Keratinocyte (primary cell): Measurements from ENCODE around the gene TARBP2. TPM values are rescaled to one million over a fixed set of nuclear protein-coding genes. Genes with fewer than 3 reads are reported as not detected.

Source experiments
- DNase-seq: peaks from one replicate; pipeline ENCODE4 v3.0.0-alpha.2; 2011; ENCODE audit warnings: low read depth, missing footprints, low spot score
- FAIRE-seq: peaks from 2 replicates; lab custom pipeline; 2011; peaks lifted over from hg19 to GRCh38; lab: Jason Lieb, UNC
- H2AFZ ChIP-seq: 2 replicates; pipeline ENCODE4 v1.6.0; 2012; ENCODE audit warnings: low read length, control low read depth, inconsistent platforms; ENCODE audit not compliant: control insufficient read depth
- H3K27ac ChIP-seq: 2 replicates; pipeline ENCODE4 v1.5.1; 2011; ENCODE audit warnings: low read length; ENCODE audit not compliant: control insufficient read depth, insufficient read depth
- H3K27me3 ChIP-seq: 3 replicates; pipeline ENCODE4 v1.6.0; 2011; ENCODE audit warnings: low read length; ENCODE audit not compliant: control insufficient read depth, insufficient read depth; ENCODE audit errors: extremely low read depth
- H3K36me3 ChIP-seq, 2 experiments: 2 replicates in 1 of 2; 3 replicates in 1 of 2; pipeline ENCODE4 v1.5.1; 2011; ENCODE audit warnings: low read length in 2 of 2, mild to moderate bottlenecking in 1 of 2; ENCODE audit not compliant: control insufficient read depth in 2 of 2, insufficient read depth in 2 of 2; ENCODE audit errors: extremely low read depth in 1 of 2
- H3K4me1 ChIP-seq: 3 replicates; pipeline ENCODE4 v1.5.1; 2011; ENCODE audit warnings: low read length; ENCODE audit not compliant: control insufficient read depth, insufficient read depth; ENCODE audit errors: extremely low read depth
- H3K4me2 ChIP-seq: 3 replicates; pipeline ENCODE4 v1.6.0; 2011; ENCODE audit warnings: low read depth, low read length; ENCODE audit not compliant: control insufficient read depth, insufficient read depth; ENCODE audit errors: extremely low read depth
- H3K4me3 ChIP-seq, 3 experiments: fragments of 200-600 bp in 1 of 3; sonication (generic) in 1 of 3; 2 replicates in 2 of 3; 3 replicates in 1 of 3; pipeline ENCODE4 v1.5.1; 2011 to 2016; ENCODE audit warnings: low read length in 3 of 3, mild to moderate bottlenecking in 3 of 3, control low read depth in 2 of 3, inconsistent platforms in 1 of 3, low read depth in 1 of 3, mixed read lengths in 1 of 3, mixed run types in 1 of 3, moderate library complexity in 1 of 3; ENCODE audit not compliant: control insufficient read depth in 2 of 3, insufficient read depth in 2 of 3; ENCODE audit errors: extremely low read depth in 1 of 3
- H3K79me2 ChIP-seq: 2 replicates; pipeline ENCODE4 v1.6.0; 2012; ENCODE audit warnings: low read length; ENCODE audit not compliant: control insufficient read depth, insufficient read depth
- H3K9ac ChIP-seq: 3 replicates; pipeline ENCODE4 v1.6.0; 2011; ENCODE audit warnings: low read length; ENCODE audit not compliant: control insufficient read depth, insufficient read depth; ENCODE audit errors: extremely low read depth
- H3K9me1 ChIP-seq: 3 replicates; pipeline ENCODE4 v1.6.0; 2011; ENCODE audit warnings: low read length; ENCODE audit not compliant: control insufficient read depth, insufficient read depth; ENCODE audit errors: extremely low read depth
- H3K9me3 ChIP-seq: 2 replicates; pipeline ENCODE4 v1.5.1; 2012; ENCODE audit warnings: low read depth, low read length; ENCODE audit not compliant: control insufficient read depth
- H4K20me1 ChIP-seq: 3 replicates; pipeline ENCODE4 v1.6.0; 2011; ENCODE audit warnings: low read length; ENCODE audit not compliant: control insufficient read depth, insufficient read depth; ENCODE audit errors: extremely low read depth
- EZH2 ChIP-seq: IDR thresholded peaks from one replicate; pipeline ENCODE4 v1.6.1; 2012; ENCODE audit warnings: inconsistent platforms, mild to moderate bottlenecking, low read length, moderate library complexity
- dilution Hi-C: fragments of 300-500 bp; cut with MboI; formaldehyde crosslinking; loops from one replicate; pipeline ENCODE4 v1.7.0; 2020; ENCODE audit warnings: low sequenced_read_pairs; ENCODE audit not compliant: extremely low pct_ligation_motif_present
- polyA plus RNA-seq, 5 experiments: library from polyadenylated mRNA; depleted of rRNA in 3 of 5; stranded (reverse) in 3 of 5; stranded (forward) in 1 of 5; unstranded in 1 of 5; fragments of >200 nt; gene quantifications; 1 replicate in 1 of 5; 2 replicates in 3 of 5; 3 replicates in 1 of 5; pipeline versions ENCODE4 v1.2.1 to v1.2.3, GENCODE V29; 2011 to 2012; ENCODE audit warnings: missing spikeins in 2 of 5, low read depth in 1 of 5, low replicate concordance in 1 of 5
- TF ChIP-seq, protein P1 (sequence below), 3 experiments: IDR thresholded peaks in 1 of 3; conservative IDR thresholded peaks in 1 of 3; optimal IDR thresholded peaks in 1 of 3; 2 replicates in 2 of 3; 3 replicates in 1 of 3; pipeline versions ENCODE3 to v1.5.1; 2011; ENCODE audit warnings: low read length in 3 of 3, mild to moderate bottlenecking in 3 of 3, moderate library complexity in 2 of 3, control low read depth in 1 of 3, inconsistent platforms in 1 of 3; ENCODE audit not compliant: insufficient read depth in 2 of 3; ENCODE audit errors: extremely low read depth in 1 of 3

TARBP2 gene
- polyA plus RNA-seq, 1 donor (not counting 4 experiments of a cell fraction or from before 2014, with no cell fraction given): 21.0 TPM

DNA sequence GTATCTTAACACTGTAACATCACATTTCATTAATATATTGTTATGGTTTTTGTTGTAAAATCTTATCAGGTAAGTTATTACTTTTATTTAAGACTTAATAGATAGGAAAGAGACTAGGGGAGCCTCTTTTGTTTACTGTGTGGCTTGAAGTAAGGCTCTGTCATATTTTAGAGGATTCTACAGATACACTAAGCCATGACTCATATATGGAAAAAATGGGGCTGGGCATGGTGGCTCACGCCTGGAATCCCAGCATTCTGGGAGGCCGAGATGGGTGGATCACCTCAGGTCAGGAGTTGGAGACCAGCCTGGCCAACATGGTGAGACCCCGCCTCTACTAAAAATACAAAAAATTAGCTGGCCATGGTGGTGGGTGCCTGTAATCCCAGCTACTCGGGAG lies 29.8 kb downstream of the TARBP2 start:
- Histone ChIP-seq H4K20me1 (no peaks in the 10 kb centered on the region), H3K4me3 (no peak overlapping the region), H3K9me1 (no peaks in the 10 kb centered on the region), H3K27ac (peak overlapping the region; percentile 20), H3K9me3 (no peaks in the 10 kb centered on the region), H3K79me2 (no peaks in the 10 kb centered on the region), H3K4me1 (peaks cover 2% of the 10 kb centered on the region), H3K27me3 (no peaks in the 10 kb centered on the region), H3K9ac (no peak overlapping the region), H3K36me3 (peaks cover 7 to 26% of the 10 kb centered on the region in 2 experiments), H2AFZ (no peak overlapping the region), H3K4me2 (no peak overlapping the region)
- FAIRE-seq (no peak), DNase-seq (no peak)
- no peak for TF ChIP-seq EZH2
- TF ChIP-seq, protein P1, sequence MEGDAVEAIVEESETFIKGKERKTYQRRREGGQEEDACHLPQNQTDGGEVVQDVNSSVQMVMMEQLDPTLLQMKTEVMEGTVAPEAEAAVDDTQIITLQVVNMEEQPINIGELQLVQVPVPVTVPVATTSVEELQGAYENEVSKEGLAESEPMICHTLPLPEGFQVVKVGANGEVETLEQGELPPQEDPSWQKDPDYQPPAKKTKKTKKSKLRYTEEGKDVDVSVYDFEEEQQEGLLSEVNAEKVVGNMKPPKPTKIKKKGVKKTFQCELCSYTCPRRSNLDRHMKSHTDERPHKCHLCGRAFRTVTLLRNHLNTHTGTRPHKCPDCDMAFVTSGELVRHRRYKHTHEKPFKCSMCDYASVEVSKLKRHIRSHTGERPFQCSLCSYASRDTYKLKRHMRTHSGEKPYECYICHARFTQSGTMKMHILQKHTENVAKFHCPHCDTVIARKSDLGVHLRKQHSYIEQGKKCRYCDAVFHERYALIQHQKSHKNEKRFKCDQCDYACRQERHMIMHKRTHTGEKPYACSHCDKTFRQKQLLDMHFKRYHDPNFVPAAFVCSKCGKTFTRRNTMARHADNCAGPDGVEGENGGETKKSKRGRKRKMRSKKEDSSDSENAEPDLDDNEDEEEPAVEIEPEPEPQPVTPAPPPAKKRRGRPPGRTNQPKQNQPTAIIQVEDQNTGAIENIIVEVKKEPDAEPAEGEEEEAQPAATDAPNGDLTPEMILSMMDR (optimal IDR thresholded peaks at IDR 0.05 in 1 of 3, IDR thresholded peaks at IDR 0.05 in 1 of 3, conservative IDR thresholded peaks at IDR 0.05 in 1 of 3; ENCODE audit: extremely low read depth in 1 of 3, insufficient read depth in 2 of 3, low read length in 3 of 3): no peak
- dilution Hi-C loops: no loop called here

DNA sequence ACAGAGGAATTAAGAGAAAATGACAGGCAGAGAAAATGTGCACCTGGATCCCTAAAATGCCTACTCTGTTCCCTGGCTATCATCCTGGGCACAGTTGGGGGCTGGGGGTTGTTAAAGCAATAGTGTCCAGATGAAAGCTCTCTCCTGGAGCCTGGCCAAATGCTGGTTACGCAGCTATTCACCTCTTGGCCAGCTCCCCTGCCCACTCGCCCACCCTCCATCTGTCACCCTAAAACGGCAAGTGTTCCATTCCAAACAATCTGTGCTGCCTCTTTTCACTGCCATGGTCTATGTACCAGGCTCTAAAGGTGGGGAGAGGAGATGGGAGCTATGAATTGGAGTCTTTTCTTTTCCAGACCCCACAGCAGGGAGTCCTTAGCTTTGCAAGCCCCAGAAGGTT lies 30.9 kb downstream of the TARBP2 start:
- no peaks in the 10 kb centered on the region for H3K9me1 ChIP-seq
- H3K27ac ChIP-seq: no peak overlapping the region
- FAIRE-seq (no peak), DNase-seq (no peak)
- TF ChIP-seq, protein P1 (optimal IDR thresholded peaks at IDR 0.05 in 1 of 3, IDR thresholded peaks at IDR 0.05 in 1 of 3, conservative IDR thresholded peaks at IDR 0.05 in 1 of 3; ENCODE audit: extremely low read depth in 1 of 3, insufficient read depth in 2 of 3, low read length in 3 of 3): no peak
- no peak for TF ChIP-seq EZH2
- dilution Hi-C loops: no loop called here
- H3K79me2 ChIP-seq: no peaks in the 10 kb centered on the region
- H3K4me3 ChIP-seq: no peak overlapping the region
- H3K4me1 ChIP-seq: peaks cover 2% of the 10 kb centered on the region
- no peak overlapping the region for H2AFZ ChIP-seq
- H3K4me2 ChIP-seq: no peak overlapping the region
- no peaks in the 10 kb centered on the region for H3K9me3 ChIP-seq
- H3K9ac ChIP-seq: no peak overlapping the region
- peaks cover 7 to 26% of the 10 kb centered on the region in 2 experiments for H3K36me3 ChIP-seq
- no peaks in the 10 kb centered on the region for H3K27me3 ChIP-seq
- H4K20me1 ChIP-seq: no peaks in the 10 kb centered on the region
